K562 (cell line): ENCODE measurements around the gene RNF112. TPM values are rescaled to one million over a fixed set of nuclear protein-coding genes. Genes with fewer than 3 reads are reported as not detected.

ENCODE experiments used
- ARID2 ChIP-seq: fragments of 450-650 bp; IDR thresholded peaks from 2 replicates; pipeline ENCODE4 v1.6.1; 2017; ENCODE audit warnings: antibody characterized with exemption, mild to moderate bottlenecking
- CBX5 ChIP-seq: IDR thresholded peaks from 2 replicates; pipeline ENCODE4 v1.6.1; 2014; ENCODE audit warnings: low read depth, borderline replicate concordance
- E2F3 ChIP-seq: fragments of 250-450 bp; sonication (Bioruptor Pico); IDR thresholded peaks from 2 replicates; pipeline ENCODE4 v1.4.0; 2020; ENCODE audit warnings: mild to moderate bottlenecking
- ELF1 ChIP-seq: fragments of 200-800 bp; sonication (Bioruptor generic); IDR thresholded peaks from 2 replicates; pipeline ENCODE4 v1.6.1; 2016; ENCODE audit warnings: missing genetic modification characterization, missing compliant biosample characterization
- ERF ChIP-seq: fragments of 450-650 bp; formaldehyde crosslinking; IDR thresholded peaks from 2 replicates; pipeline ENCODE4 v1.4.0; 2020; ENCODE audit warnings: mild to moderate bottlenecking, mixed read lengths
- ETV5 ChIP-seq: sonication (generic); formaldehyde crosslinking; IDR thresholded peaks from 2 replicates; pipeline ENCODE4 v1.4.0; 2020; ENCODE audit warnings: low read depth, mild to moderate bottlenecking, missing genetic modification reagents
- HDGF ChIP-seq: fragments of 450-650 bp; IDR thresholded peaks from 2 replicates; pipeline ENCODE4 v1.6.1; 2016
- KHSRP ChIP-seq: fragments of 450-650 bp; IDR thresholded peaks from 2 replicates; pipeline ENCODE4 v1.6.1; 2017
- NR2F6 ChIP-seq: fragments of 450-650 bp; formaldehyde crosslinking; IDR thresholded peaks from 2 replicates; pipeline ENCODE4 v1.4.0; 2020; ENCODE audit warnings: mild to moderate bottlenecking
- OTX1 ChIP-seq: fragments of 450-650 bp; formaldehyde crosslinking; IDR thresholded peaks from 2 replicates; pipeline ENCODE4 v1.4.0; 2022; ENCODE audit warnings: mild to moderate bottlenecking
- RNF2 ChIP-seq: sonication (generic); IDR thresholded peaks from 2 replicates; pipeline ENCODE4 v1.6.1; 2016
- SMAD2 ChIP-seq: fragments of 150-350 bp; IDR thresholded peaks from 2 replicates; pipeline ENCODE4 v1.6.1; 2014; ENCODE audit warnings: low read depth, mild to moderate bottlenecking, low read length
- SNRNP70 ChIP-seq: fragments of 200-400 bp; formaldehyde crosslinking; optimal IDR thresholded peaks from 2 replicates; pipeline ENCODE3; 2017; ENCODE audit warnings: low read depth, low read length
- SRSF3 ChIP-seq: fragments of 200-400 bp; formaldehyde crosslinking; IDR thresholded peaks from 2 replicates; pipeline ENCODE4 v1.6.1; 2016; ENCODE audit warnings: mild to moderate bottlenecking, low read length, moderate library complexity; ENCODE audit not compliant: insufficient read depth
- XRCC3 ChIP-seq: fragments of 450-650 bp; IDR thresholded peaks from 2 replicates; pipeline ENCODE4 v1.6.1; 2017; ENCODE audit warnings: mild to moderate bottlenecking, moderate library complexity
- YBX1 ChIP-seq: fragments of 450-650 bp; IDR thresholded peaks from 2 replicates; pipeline ENCODE4 v1.7.1; 2016; ENCODE audit warnings: mild to moderate bottlenecking
- ZNF253 ChIP-seq: fragments of 250-450 bp; sonication (Bioruptor Pico); conservative IDR thresholded peaks from 2 replicates; pipeline ENCODE4 v1.6.1; 2021; ENCODE audit warnings: mild to moderate bottlenecking
- ZNF274 ChIP-seq: IDR thresholded peaks from 2 replicates; pipeline ENCODE4 v1.6.1; 2011; ENCODE audit warnings: low read depth, mild to moderate bottlenecking, low read length, moderate library complexity, borderline replicate concordance
- ZNF384 ChIP-seq: IDR thresholded peaks from 2 replicates; pipeline ENCODE4 v1.6.1; 2012; ENCODE audit warnings: low read depth, low read length, improper control_type of control experiment
- ZSCAN32 ChIP-seq: fragments of 450-650 bp; formaldehyde crosslinking; IDR thresholded peaks from 2 replicates; pipeline ENCODE4 v1.4.0; 2020; ENCODE audit warnings: mild to moderate bottlenecking, moderate library complexity
- polyA plus RNA-seq, 8 experiments: library from polyadenylated mRNA; depleted of rRNA in 4 of 8; stranded (reverse) in 5 of 8; unstranded in 3 of 8; fragments of >200 nt; fragmentation: Nextera tagmentation in 2 of 8; fragmentation: Illumina TruSeq in 1 of 8; extraction: Ambion mirVana in 2 of 8; extraction: Trizol in 1 of 8; gene quantifications; 2 replicates each; pipeline versions ENCODE4 v1.2.1 to v1.2.3, GENCODE V29; 2011 to 2014; ENCODE audit warnings: inconsistent platforms in 1 of 8, missing spikeins in 1 of 8
- total RNA-seq, 7 experiments: library from RNA; depleted of rRNA in 6 of 7; stranded (reverse); fragments of >200 nt in 6 of 7; fragmentation: Illumina TruSeq in 2 of 7; extraction: Trizol in 2 of 7; gene quantifications; 2 replicates each; pipeline versions ENCODE4 v1.2.1 to v1.2.3, GENCODE V29; 2011 to 2021; ENCODE audit warnings: low replicate concordance in 1 of 7
- TF ChIP-seq, protein P1 (sequence below): fragments of 250-450 bp; sonication (Bioruptor Pico); IDR thresholded peaks from 2 replicates; pipeline ENCODE4 v1.4.0; 2020
- TF ChIP-seq, protein P2 (sequence below): fragments of 450-650 bp; formaldehyde crosslinking; IDR thresholded peaks from 2 replicates; pipeline ENCODE4 v1.4.0; 2020; ENCODE audit warnings: mild to moderate bottlenecking, moderate library complexity
- TF ChIP-seq, protein P3 (sequence below): sonication (generic); formaldehyde crosslinking; IDR thresholded peaks from 2 replicates; pipeline ENCODE4 v1.8.1; 2023; ENCODE audit warnings: mild to moderate bottlenecking, missing genetic modification reagents
- TF ChIP-seq, protein P4 (sequence below): fragments of 200-400 bp; formaldehyde crosslinking; IDR thresholded peaks from 2 replicates; pipeline ENCODE4 v1.6.1; 2017; ENCODE audit warnings: mild to moderate bottlenecking, low read depth, low read length, moderate library complexity

Gene RNF112
- total and polyA plus RNA-seq, 9 of the 15 experiments (the other 6 are each of a cell fraction or from before 2014, with no cell fraction given): 0.05 TPM; not detected in 8

DNA sequence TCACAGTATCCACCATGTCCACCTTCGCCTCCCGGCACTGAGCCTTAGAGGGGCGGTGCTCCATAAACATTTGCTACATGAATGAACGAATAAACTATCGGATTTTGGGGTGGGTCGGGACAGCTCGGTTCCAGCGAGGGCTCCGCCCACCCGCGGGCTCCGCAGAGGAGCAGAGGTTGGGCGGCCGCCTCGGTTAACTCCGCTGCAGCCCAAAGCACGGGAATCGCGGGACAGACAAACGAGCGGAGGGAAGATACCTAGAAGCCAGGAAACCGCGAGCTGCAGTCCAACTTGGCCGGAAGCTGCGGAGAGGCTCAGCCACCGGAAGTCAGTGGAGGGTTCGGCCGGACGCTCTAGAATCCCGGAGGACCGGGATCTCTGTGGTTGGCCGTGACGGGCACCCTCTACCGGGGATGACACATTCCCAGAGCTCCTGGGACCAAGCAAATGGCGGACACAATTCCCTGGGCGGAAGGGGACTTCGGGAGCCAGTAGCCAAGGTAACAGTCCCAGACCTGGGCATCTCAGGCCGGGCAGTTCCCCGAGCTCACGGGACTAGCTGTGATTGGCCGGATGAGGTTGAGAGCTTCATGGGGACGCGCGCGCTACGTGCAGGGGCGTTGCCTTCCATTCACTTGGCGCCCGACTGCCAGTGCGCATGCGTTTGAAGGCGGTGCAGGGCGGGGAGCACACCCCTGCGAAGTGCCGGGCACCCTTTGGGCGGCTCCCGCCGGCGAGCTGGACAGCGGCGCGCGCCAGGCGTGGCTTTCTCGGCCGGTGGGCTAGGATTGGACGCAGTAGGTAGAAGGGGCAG is 33.2 kb upstream of the RNF112 start (continued):
- TF ChIP-seq, protein P1, sequence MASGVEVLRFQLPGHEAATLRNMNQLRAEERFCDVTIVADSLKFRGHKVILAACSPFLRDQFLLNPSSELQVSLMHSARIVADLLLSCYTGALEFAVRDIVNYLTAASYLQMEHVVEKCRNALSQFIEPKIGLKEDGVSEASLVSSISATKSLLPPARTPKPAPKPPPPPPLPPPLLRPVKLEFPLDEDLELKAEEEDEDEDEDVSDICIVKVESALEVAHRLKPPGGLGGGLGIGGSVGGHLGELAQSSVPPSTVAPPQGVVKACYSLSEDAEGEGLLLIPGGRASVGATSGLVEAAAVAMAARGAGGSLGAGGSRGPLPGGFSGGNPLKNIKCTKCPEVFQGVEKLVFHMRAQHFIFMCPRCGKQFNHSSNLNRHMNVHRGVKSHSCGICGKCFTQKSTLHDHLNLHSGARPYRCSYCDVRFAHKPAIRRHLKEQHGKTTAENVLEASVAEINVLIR (CRISPR knock-in tag): no peak
- TF ChIP-seq ZNF384: no peak
- no peak for TF ChIP-seq SRSF3
- no peak for TF ChIP-seq YBX1
- TF ChIP-seq E2F3 (CRISPR knock-in tag): no peak
- no peak for TF ChIP-seq XRCC3
- TF ChIP-seq, protein P2, sequence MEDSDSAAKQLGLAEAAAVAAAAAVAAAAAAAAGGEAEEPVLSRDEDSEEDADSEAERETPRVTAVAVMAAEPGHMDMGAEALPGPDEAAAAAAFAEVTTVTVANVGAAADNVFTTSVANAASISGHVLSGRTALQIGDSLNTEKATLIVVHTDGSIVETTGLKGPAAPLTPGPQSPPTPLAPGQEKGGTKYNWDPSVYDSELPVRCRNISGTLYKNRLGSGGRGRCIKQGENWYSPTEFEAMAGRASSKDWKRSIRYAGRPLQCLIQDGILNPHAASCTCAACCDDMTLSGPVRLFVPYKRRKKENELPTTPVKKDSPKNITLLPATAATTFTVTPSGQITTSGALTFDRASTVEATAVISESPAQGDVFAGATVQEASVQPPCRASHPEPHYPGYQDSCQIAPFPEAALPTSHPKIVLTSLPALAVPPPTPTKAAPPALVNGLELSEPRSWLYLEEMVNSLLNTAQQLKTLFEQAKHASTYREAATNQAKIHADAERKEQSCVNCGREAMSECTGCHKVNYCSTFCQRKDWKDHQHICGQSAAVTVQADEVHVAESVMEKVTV (CRISPR knock-in tag): no peak
- TF ChIP-seq KHSRP: no peak
- no peak for TF ChIP-seq SNRNP70
- TF ChIP-seq ZNF274: no peak
- peak; percentile 85 for TF ChIP-seq ELF1
- TF ChIP-seq ARID2: no peak
- TF ChIP-seq RNF2: no peak
- no peak for TF ChIP-seq SMAD2
- no peak; the same call in 1 of the 2 replicates for TF ChIP-seq HDGF
- no peak for TF ChIP-seq NR2F6
- TF ChIP-seq ZSCAN32: no peak
- TF ChIP-seq CBX5: no peak
- no peak for TF ChIP-seq OTX1
- TF ChIP-seq ZNF253 (CRISPR knock-in tag): no peak
- TF ChIP-seq, protein P3, sequence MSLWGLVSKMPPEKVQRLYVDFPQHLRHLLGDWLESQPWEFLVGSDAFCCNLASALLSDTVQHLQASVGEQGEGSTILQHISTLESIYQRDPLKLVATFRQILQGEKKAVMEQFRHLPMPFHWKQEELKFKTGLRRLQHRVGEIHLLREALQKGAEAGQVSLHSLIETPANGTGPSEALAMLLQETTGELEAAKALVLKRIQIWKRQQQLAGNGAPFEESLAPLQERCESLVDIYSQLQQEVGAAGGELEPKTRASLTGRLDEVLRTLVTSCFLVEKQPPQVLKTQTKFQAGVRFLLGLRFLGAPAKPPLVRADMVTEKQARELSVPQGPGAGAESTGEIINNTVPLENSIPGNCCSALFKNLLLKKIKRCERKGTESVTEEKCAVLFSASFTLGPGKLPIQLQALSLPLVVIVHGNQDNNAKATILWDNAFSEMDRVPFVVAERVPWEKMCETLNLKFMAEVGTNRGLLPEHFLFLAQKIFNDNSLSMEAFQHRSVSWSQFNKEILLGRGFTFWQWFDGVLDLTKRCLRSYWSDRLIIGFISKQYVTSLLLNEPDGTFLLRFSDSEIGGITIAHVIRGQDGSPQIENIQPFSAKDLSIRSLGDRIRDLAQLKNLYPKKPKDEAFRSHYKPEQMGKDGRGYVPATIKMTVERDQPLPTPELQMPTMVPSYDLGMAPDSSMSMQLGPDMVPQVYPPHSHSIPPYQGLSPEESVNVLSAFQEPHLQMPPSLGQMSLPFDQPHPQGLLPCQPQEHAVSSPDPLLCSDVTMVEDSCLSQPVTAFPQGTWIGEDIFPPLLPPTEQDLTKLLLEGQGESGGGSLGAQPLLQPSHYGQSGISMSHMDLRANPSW (CRISPR knock-in tag): no peak
- no peak for TF ChIP-seq ERF (CRISPR knock-in tag)
- TF ChIP-seq ETV5 (CRISPR knock-in tag): peak; percentile 82; the same call in 1 of the 2 replicates
- TF ChIP-seq, protein P4, sequence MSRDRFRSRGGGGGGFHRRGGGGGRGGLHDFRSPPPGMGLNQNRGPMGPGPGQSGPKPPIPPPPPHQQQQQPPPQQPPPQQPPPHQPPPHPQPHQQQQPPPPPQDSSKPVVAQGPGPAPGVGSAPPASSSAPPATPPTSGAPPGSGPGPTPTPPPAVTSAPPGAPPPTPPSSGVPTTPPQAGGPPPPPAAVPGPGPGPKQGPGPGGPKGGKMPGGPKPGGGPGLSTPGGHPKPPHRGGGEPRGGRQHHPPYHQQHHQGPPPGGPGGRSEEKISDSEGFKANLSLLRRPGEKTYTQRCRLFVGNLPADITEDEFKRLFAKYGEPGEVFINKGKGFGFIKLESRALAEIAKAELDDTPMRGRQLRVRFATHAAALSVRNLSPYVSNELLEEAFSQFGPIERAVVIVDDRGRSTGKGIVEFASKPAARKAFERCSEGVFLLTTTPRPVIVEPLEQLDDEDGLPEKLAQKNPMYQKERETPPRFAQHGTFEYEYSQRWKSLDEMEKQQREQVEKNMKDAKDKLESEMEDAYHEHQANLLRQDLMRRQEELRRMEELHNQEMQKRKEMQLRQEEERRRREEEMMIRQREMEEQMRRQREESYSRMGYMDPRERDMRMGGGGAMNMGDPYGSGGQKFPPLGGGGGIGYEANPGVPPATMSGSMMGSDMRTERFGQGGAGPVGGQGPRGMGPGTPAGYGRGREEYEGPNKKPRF: no peak
